DMS 273 (cell line): ENCODE results near the gene SPC24.
A peak's percentile ranks its signal among the peaks of the same experiment; 100 is the strongest.

Source experiments
- DNase-seq: peaks from one replicate; lab custom pipeline; 2025; ENCODE audit not compliant: unreplicated experiment; lab: John Stamatoyannopoulos, UW

Gene SPC24

GRCh38 chr19:11155373-11156120 lies at the start of gene SPC24:
Gene SPC24, minus strand, starts transcription at chr19:11155782. Its CDS starts 6 bp downstream, at chr19:11155776.
- DNase-seq, result peak; percentile 99

GRCh38 chr19:11204943-11205349 lies 49.4 kb upstream of the SPC24 start:
- peak; percentile 84 for DNase-seq

- DNase-seq, result no peak
Observed at GRCh38 chr19:11204076-11204602, 48.6 kb upstream of the SPC24 start.

- peak; percentile 69 for DNase-seq
Observed at GRCh38 chr19:11203194-11204075, 47.9 kb upstream of the SPC24 start.

- no peak for DNase-seq
Observed at GRCh38 chr19:11202488-11203193, 47.1 kb upstream of the SPC24 start.

GRCh38 chr19:11201791-11202190 lies 46.2 kb upstream of the SPC24 start:
- no peak for DNase-seq

GRCh38 chr19:11200931-11201330 lies 45.3 kb upstream of the SPC24 start:
- DNase-seq, result no peak

GRCh38 chr19:11200015-11200574 lies 44.5 kb upstream of the SPC24 start:
- no peak for DNase-seq

GRCh38 chr19:11199517-11199916 lies 43.9 kb upstream of the SPC24 start:
- DNase-seq, result no peak

GRCh38 chr19:11198769-11199424 lies 43.3 kb upstream of the SPC24 start:
- no peak for DNase-seq

GRCh38 chr19:11198175-11198534 lies 42.6 kb upstream of the SPC24 start:
- no peak for DNase-seq

GRCh38 chr19:11197291-11198174 lies 42.0 kb upstream of the SPC24 start, which contains the start of gene KANK2:
Gene KANK2, minus strand, starts transcription at chr19:11197545. Its CDS starts 3,034 bp downstream, at chr19:11194511.
- peak; percentile 91 for DNase-seq

GRCh38 chr19:11196406-11197287 lies 41.1 kb upstream of the SPC24 start:
- peak; percentile 64 for DNase-seq

GRCh38 chr19:11195681-11196080 lies 40.1 kb upstream of the SPC24 start:
- DNase-seq, result no peak

- DNase-seq, result no peak
Observed at GRCh38 chr19:11194656-11195558, 39.3 kb upstream of the SPC24 start.

- DNase-seq, result no peak
Observed at GRCh38 chr19:11194173-11194572, 38.6 kb upstream of the SPC24 start.
